ENCODE measurements around the gene PTPRF.

DNA sequence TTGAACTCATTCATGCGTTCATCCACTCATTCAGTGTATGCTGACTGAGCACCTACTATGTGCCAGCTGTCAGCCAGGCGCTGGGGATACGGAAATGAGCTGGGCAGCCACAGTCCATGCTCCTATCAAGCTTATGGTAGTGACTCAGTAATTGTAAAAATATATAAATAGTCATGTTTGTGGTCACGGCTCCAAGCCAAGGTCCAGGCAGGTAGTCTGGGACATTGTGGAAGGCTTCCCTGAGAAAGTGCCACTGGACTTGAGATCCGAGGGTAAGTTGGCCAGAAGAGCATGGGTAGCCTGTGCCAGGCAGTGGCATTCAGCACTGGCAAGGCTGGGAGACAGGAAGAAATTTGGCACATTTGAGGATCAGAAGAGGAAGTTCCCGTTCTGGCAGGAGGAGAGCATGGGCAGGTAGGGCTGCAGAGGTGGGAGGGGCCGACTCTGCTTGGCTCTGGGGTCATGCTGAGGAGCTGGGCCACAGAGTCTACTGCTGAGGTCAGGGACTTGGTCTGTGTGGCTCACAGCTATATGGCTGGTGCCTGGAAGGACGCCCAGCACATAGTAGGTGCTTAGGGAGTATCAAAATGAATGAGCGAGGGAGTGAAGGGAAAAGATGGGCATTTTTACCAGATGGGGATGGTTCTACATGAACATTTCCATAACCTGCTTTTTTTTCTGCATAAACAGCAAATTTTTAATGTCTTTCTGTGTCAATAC is 6.9 kb downstream of the PTPRF start:
- TF ChIP-seq, protein P1, sequence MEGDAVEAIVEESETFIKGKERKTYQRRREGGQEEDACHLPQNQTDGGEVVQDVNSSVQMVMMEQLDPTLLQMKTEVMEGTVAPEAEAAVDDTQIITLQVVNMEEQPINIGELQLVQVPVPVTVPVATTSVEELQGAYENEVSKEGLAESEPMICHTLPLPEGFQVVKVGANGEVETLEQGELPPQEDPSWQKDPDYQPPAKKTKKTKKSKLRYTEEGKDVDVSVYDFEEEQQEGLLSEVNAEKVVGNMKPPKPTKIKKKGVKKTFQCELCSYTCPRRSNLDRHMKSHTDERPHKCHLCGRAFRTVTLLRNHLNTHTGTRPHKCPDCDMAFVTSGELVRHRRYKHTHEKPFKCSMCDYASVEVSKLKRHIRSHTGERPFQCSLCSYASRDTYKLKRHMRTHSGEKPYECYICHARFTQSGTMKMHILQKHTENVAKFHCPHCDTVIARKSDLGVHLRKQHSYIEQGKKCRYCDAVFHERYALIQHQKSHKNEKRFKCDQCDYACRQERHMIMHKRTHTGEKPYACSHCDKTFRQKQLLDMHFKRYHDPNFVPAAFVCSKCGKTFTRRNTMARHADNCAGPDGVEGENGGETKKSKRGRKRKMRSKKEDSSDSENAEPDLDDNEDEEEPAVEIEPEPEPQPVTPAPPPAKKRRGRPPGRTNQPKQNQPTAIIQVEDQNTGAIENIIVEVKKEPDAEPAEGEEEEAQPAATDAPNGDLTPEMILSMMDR (conservative IDR thresholded peaks at IDR 0.05; ENCODE audit: low read depth, low read length): no peak
- TF ChIP-seq EZH2 (IDR thresholded peaks at IDR 0.05; ENCODE audit: borderline replicate concordance, low read depth, low read length, poor library complexity, severe bottlenecking): no peak
